ENCODE results near the gene DDX6.
A peak's percentile ranks its signal among the peaks of the same experiment; 100 is the strongest.

The DDX6 gene

GRCh38 chr11:118807800-118808778 lies 17.1 kb upstream of the DDX6 start:
- in situ Hi-C loops (cut with MboI; ENCODE audit: low sequenced_read_pairs): no loop called here
- H3K36me3 ChIP-seq (replicated peaks): no peaks in the 10 kb centered on the region
- no peak overlapping the region for H3K4me3 ChIP-seq
- H3K9me3 ChIP-seq: no peaks in the 10 kb centered on the region
- DNase-seq (ENCODE audit: low spot score in 2 of 2): no peak
- no peaks in the 10 kb centered on the region for H3K27me3 ChIP-seq (ENCODE audit: low read depth)
- H3K4me1 ChIP-seq: no peaks in the 10 kb centered on the region

- Histone ChIP-seq H3K27me3 (ENCODE audit: low read depth) (no peaks in the 10 kb centered on the region), H3K9me3 (no peaks in the 10 kb centered on the region), H3K4me1 (no peaks in the 10 kb centered on the region), H3K4me3 (no peak overlapping the region), H3K36me3 (replicated peaks) (no peaks in the 10 kb centered on the region)
- in situ Hi-C loops (cut with MboI; ENCODE audit: low sequenced_read_pairs): no loop called here
- DNase-seq (ENCODE audit: low spot score in 2 of 2): no peak
Observed at GRCh38 chr11:118806400-118806799, 15.4 kb upstream of the DDX6 start.

- Histone ChIP-seq H3K36me3 (replicated peaks) (no peaks in the 10 kb centered on the region), H3K4me3 (no peak overlapping the region), H3K27me3 (ENCODE audit: low read depth) (no peaks in the 10 kb centered on the region), H3K4me1 (no peaks in the 10 kb centered on the region), H3K9me3 (no peaks in the 10 kb centered on the region)
- in situ Hi-C loops (cut with MboI; ENCODE audit: low sequenced_read_pairs): no loop called here
- no peak for DNase-seq (ENCODE audit: low spot score in 2 of 2)
Observed at GRCh38 chr11:118804094-118804493, 13.1 kb upstream of the DDX6 start.

GRCh38 chr11:118799372-118799771 lies 8.4 kb upstream of the DDX6 start:
- Histone ChIP-seq H3K36me3 (replicated peaks) (no peaks in the 10 kb centered on the region), H3K4me1 (peaks cover 11% of the 10 kb centered on the region; the same call in 1 of the 2 replicates), H3K4me3 (no peak overlapping the region), H3K27me3 (ENCODE audit: low read depth) (no peaks in the 10 kb centered on the region), H3K9me3 (no peaks in the 10 kb centered on the region)
- DNase-seq (ENCODE audit: low spot score in 2 of 2): no peak
- in situ Hi-C loops (cut with MboI; ENCODE audit: low sequenced_read_pairs): no loop called here

GRCh38 chr11:118797510-118797909 lies 6.5 kb upstream of the DDX6 start:
- DNase-seq (ENCODE audit: low spot score in 2 of 2): peak in 1 of 2 experiments; percentile 24
- in situ Hi-C loops (cut with MboI; ENCODE audit: low sequenced_read_pairs): no loop called here

GRCh38 chr11:118792570-118793124 lies 1.7 kb upstream of the DDX6 start:
- Histone ChIP-seq H3K4me3 (peak overlapping the region; percentile 95), H3K36me3 (replicated peaks) (no peaks in the 10 kb centered on the region; the same call in 1 of the 2 replicates), H3K9me3 (no peaks in the 10 kb centered on the region), H3K27me3 (ENCODE audit: low read depth) (no peaks in the 10 kb centered on the region), H3K4me1 (peaks cover 20% of the 10 kb centered on the region)
- in situ Hi-C loops (cut with MboI; ENCODE audit: low sequenced_read_pairs): no loop called here
- DNase-seq (ENCODE audit: low spot score in 2 of 2): peak; percentile 84 to 96

More at GRCh38 chr11:118797510-118797909, 6.5 kb upstream of the DDX6 start:
- Histone ChIP-seq H3K4me3 (no peak overlapping the region), H3K9me3 (no peaks in the 10 kb centered on the region), H3K4me1 (peaks cover 16% of the 10 kb centered on the region), H3K27me3 (ENCODE audit: low read depth) (no peaks in the 10 kb centered on the region), H3K36me3 (replicated peaks) (no peaks in the 10 kb centered on the region)

- peak overlapping the region; percentile 95 for H3K4me3 ChIP-seq
- H3K4me1 ChIP-seq: peaks cover 21% of the 10 kb centered on the region
- H3K27me3 ChIP-seq (ENCODE audit: low read depth): no peaks in the 10 kb centered on the region
- no peaks in the 10 kb centered on the region for H3K9me3 ChIP-seq
- in situ Hi-C loops (cut with MboI; ENCODE audit: low sequenced_read_pairs): no loop called here
- H3K36me3 ChIP-seq (replicated peaks): no peaks in the 10 kb centered on the region; the same call in 1 of the 2 replicates
- peak in 1 of 2 experiments; percentile 56 for DNase-seq (ENCODE audit: low spot score in 2 of 2)
Observed at GRCh38 chr11:118791961-118792569, 1.1 kb upstream of the DDX6 start.

GRCh38 chr11:118790357-118791110 lies 430 bp downstream of the DDX6 start:
- H3K36me3 ChIP-seq (replicated peaks): peaks cover 7% of the 10 kb centered on the region
- H3K27me3 ChIP-seq (ENCODE audit: low read depth): no peaks in the 10 kb centered on the region
- peak; percentile 64 to 66 for DNase-seq (ENCODE audit: low spot score in 2 of 2)
- in situ Hi-C loops (cut with MboI; ENCODE audit: low sequenced_read_pairs): no loop called here
- no peaks in the 10 kb centered on the region for H3K9me3 ChIP-seq
- H3K4me3 ChIP-seq: peak overlapping the region; percentile 95
- peaks cover 36% of the 10 kb centered on the region for H3K4me1 ChIP-seq

GRCh38 chr11:118789501-118790356 lies 1.2 kb downstream of the DDX6 start:
- in situ Hi-C loops (cut with MboI; ENCODE audit: low sequenced_read_pairs): no loop called here
- peak overlapping the region; percentile 95 for H3K4me3 ChIP-seq
- peaks cover 15% of the 10 kb centered on the region for H3K36me3 ChIP-seq (replicated peaks)

GRCh38 chr11:118786657-118787056 lies 4.3 kb downstream of the DDX6 start:
- no peaks in the 10 kb centered on the region for H3K9me3 ChIP-seq
- H3K4me1 ChIP-seq: peaks cover 29% of the 10 kb centered on the region
- H3K4me3 ChIP-seq: no peak overlapping the region
- in situ Hi-C loops (cut with MboI; ENCODE audit: low sequenced_read_pairs): no loop called here
- no peaks in the 10 kb centered on the region for H3K27me3 ChIP-seq (ENCODE audit: low read depth)
- H3K36me3 ChIP-seq (replicated peaks): peaks cover 38% of the 10 kb centered on the region
- DNase-seq (ENCODE audit: low spot score in 2 of 2): no peak

More at GRCh38 chr11:118789501-118790356, 1.2 kb downstream of the DDX6 start:
- H3K27me3 ChIP-seq (ENCODE audit: low read depth): no peaks in the 10 kb centered on the region
- peak; percentile 32 to 38 for DNase-seq (ENCODE audit: low spot score in 2 of 2)
- no peaks in the 10 kb centered on the region for H3K9me3 ChIP-seq
- H3K4me1 ChIP-seq: peaks cover 37% of the 10 kb centered on the region

GRCh38 chr11:118785362-118785761 lies 5.6 kb downstream of the DDX6 start:
- H3K9me3 ChIP-seq: no peaks in the 10 kb centered on the region
- in situ Hi-C loops (cut with MboI; ENCODE audit: low sequenced_read_pairs): no loop called here
- no peak for DNase-seq (ENCODE audit: low spot score in 2 of 2)
- H3K4me1 ChIP-seq: peaks cover 29% of the 10 kb centered on the region
- H3K27me3 ChIP-seq (ENCODE audit: low read depth): no peaks in the 10 kb centered on the region
- H3K4me3 ChIP-seq: no peak overlapping the region
- peaks cover 51% of the 10 kb centered on the region for H3K36me3 ChIP-seq (replicated peaks)

GRCh38 chr11:118783724-118784495 lies 7.1 kb downstream of the DDX6 start:
- DNase-seq (ENCODE audit: low spot score in 2 of 2): no peak
- no peaks in the 10 kb centered on the region for H3K9me3 ChIP-seq
- in situ Hi-C loops (cut with MboI; ENCODE audit: low sequenced_read_pairs): no loop called here
- H3K36me3 ChIP-seq (replicated peaks): peaks cover 63% of the 10 kb centered on the region
- no peaks in the 10 kb centered on the region for H3K27me3 ChIP-seq (ENCODE audit: low read depth)
- no peak overlapping the region for H3K4me3 ChIP-seq
- peaks cover 34% of the 10 kb centered on the region for H3K4me1 ChIP-seq

All from HAP-1 (cell line).